ENCODE results near the gene CEP112. TPM values are rescaled to one million over a fixed set of nuclear protein-coding genes. Genes with fewer than 3 reads are reported as not detected.

CEP112 gene
- total and polyA plus RNA-seq, 2 of the 8 experiments (the other 6 are each of a cell fraction or from before 2014, with no cell fraction given) = 0.62 to 3.1 TPM

DNA sequence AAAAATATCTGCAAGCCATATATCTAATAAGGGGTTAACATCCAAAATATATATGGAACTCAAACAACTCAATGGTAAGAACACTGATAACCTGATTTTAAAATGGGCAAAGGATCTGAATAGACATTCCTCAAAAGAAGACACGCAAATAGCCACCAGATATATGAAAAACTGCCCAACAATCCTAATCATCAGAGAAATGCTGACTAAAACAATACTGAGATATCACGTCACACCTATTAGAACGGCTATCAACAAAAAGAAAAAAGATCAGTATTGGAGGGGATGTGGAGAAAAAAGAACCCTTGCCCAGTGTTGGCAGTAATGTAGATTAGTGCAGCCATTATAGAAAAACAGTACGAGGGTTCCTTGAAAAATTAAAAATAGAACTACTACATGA is 97.2 kb downstream of the CEP112 start:
- Histone ChIP-seq H2BK12ac (ENCODE audit: low read depth, low read length) (no peak overlapping the region), H3K23me2 (ENCODE audit: low read depth, low read length) (no peaks in the 10 kb centered on the region), H3K79me2 (ENCODE audit: control insufficient read depth in 1 of 2, insufficient read depth in 2 of 2, low read length in 2 of 2) (no peaks in the 10 kb centered on the region), H3K4me2 (ENCODE audit: insufficient read depth in 1 of 2, low read depth in 2 of 2, low read length in 2 of 2) (no peak overlapping the region), H3K4ac (replicated peaks; ENCODE audit: insufficient read length, low read depth, low read length) (no peak overlapping the region), H2BK120ac (replicated peaks; ENCODE audit: low read depth, low read length) (no peak overlapping the region), H3K4me3 (ENCODE audit: extremely low read depth in 1 of 4, insufficient read depth in 2 of 4, low read depth in 3 of 4, low read length in 4 of 4) (no peak overlapping the region), H4K5ac (ENCODE audit: insufficient read length, low read depth, low read length) (no peak overlapping the region), H4K8ac (ENCODE audit: extremely low read depth, insufficient read depth, low read length) (no peak overlapping the region), H3K36me3 (ENCODE audit: control insufficient read depth in 2 of 4, insufficient read depth in 4 of 4, low read length in 3 of 4) (no peaks in the 10 kb centered on the region), H3K56ac (replicated peaks; ENCODE audit: insufficient read length, low read depth, low read length) (no peak overlapping the region), H3K23ac (ENCODE audit: insufficient read length) (no peak overlapping the region), H2BK15ac (ENCODE audit: low read length) (no peak overlapping the region), H3K79me1 (ENCODE audit: low read depth, low read length) (no peaks in the 10 kb centered on the region), H2BK20ac (ENCODE audit: low read length) (no peak overlapping the region), H3K9me3 (ENCODE audit: insufficient read depth in 2 of 2, low read depth in 1 of 2, low read length in 1 of 2) (no peaks in the 10 kb centered on the region), H3K18ac (ENCODE audit: extremely low read depth, low read length) (no peak overlapping the region), H3K4me1 (replicated peaks in 1 of 4; ENCODE audit: control insufficient read depth in 3 of 4, insufficient read depth in 4 of 4, low read length in 3 of 4) (no peaks in the 10 kb centered on the region), H3K27ac (ENCODE audit: low read depth, low read length) (no peak overlapping the region), H4K20me1 (replicated peaks in 1 of 2; ENCODE audit: control insufficient read depth in 1 of 2, insufficient read depth in 2 of 2, low read length in 2 of 2) (no peaks in the 10 kb centered on the region), H2BK5ac (ENCODE audit: low read depth, low read length) (no peak overlapping the region), H2AFZ (ENCODE audit: low read length) (no peak overlapping the region), H3K9ac (replicated peaks in 1 of 4; ENCODE audit: extremely low read depth in 1 of 4, low read depth in 3 of 4, low read length in 3 of 4) (no peak overlapping the region), H3K14ac (ENCODE audit: insufficient read length) (no peak overlapping the region), H4K91ac (replicated peaks; ENCODE audit: insufficient read length, low read length) (no peak overlapping the region), H2AK5ac (ENCODE audit: low read depth, low read length) (no peak overlapping the region), H3K27me3 (replicated peaks in 1 of 4; ENCODE audit: control insufficient read depth in 3 of 4, extremely low read depth in 1 of 4, insufficient read depth in 3 of 4, low read length in 3 of 4) (no peaks in the 10 kb centered on the region)
- WGBS, 2 experiments (ENCODE audit: extremely low coverage in 1 of 2, insufficient coverage in 1 of 2, insufficient read length in 1 of 2, insufficient replicate concordance in 2 of 2, low coverage in 1 of 2, low lambda C conversion rate in 2 of 2, missing lambda C conversion rate in 1 of 2) = 92% methylated on average over 4 of the region's 4 CpGs; no CpG with 5 or more reads in 1 of the 2 experiments
- POLR2A ChIA-PET (ENCODE audit: partially characterized antibody) = no interaction called here
- TF ChIP-seq SUZ12 (IDR thresholded peaks at IDR 0.05; ENCODE audit: low read length) = no peak
- no peak for TF ChIP-seq SP4 (IDR thresholded peaks at IDR 0.05; ENCODE audit: low read length)
- CTCF ChIA-PET (ENCODE audit: partially characterized antibody) = interaction anchor here (0.7 kb wide), 1 partner anchor 101 kb away, joined by 3 read pairs; no protein-coding TSS in a partner anchor
- DNase-seq (ENCODE audit: low read depth in 1 of 2, low spot score in 2 of 2) (no peak), FAIRE-seq (no peak)

All from H1 (cell line).